DOHH2 (cell line): ENCODE measurements around the gene EXTL2.

Experiments
- H3F3A ChIP-seq: fragments of 200-600 bp; sonication (generic), shearing (Covaris generic); 2 replicates; pipeline ENCODE4 v1.6.0; 2016; ENCODE audit warnings: antibody characterized with exemption, mild to moderate bottlenecking; ENCODE audit not compliant: control insufficient read depth, insufficient read depth
- H3K27ac ChIP-seq: fragments of 200-600 bp; sonication (generic); 2 replicates; pipeline ENCODE4 v1.5.1; 2014; ENCODE audit warnings: low read depth, mild to moderate bottlenecking, low read length, moderate library complexity
- H3K27me3 ChIP-seq: fragments of 200-600 bp; sonication (generic); 2 replicates; pipeline ENCODE4 v1.6.1; 2014; ENCODE audit warnings: mild to moderate bottlenecking, low read length, mixed read lengths; ENCODE audit not compliant: control insufficient read depth
- H3K36me3 ChIP-seq: fragments of 200-600 bp; sonication (generic); 2 replicates; pipeline ENCODE4 v1.6.1; 2014; ENCODE audit warnings: mild to moderate bottlenecking, low read length, moderate library complexity, mixed read lengths; ENCODE audit not compliant: control insufficient read depth
- H3K4me1 ChIP-seq: fragments of 200-600 bp; sonication (generic); 2 replicates; pipeline ENCODE4 v1.6.1; 2014; ENCODE audit warnings: mild to moderate bottlenecking, low read length, mixed read lengths; ENCODE audit not compliant: control insufficient read depth
- H3K4me2 ChIP-seq: fragments of 200-600 bp; sonication (generic); 2 replicates; pipeline ENCODE4 v1.6.0; 2014; ENCODE audit warnings: mild to moderate bottlenecking, low read length, moderate library complexity
- H3K4me3 ChIP-seq: fragments of 200-600 bp; sonication (generic); 2 replicates; pipeline ENCODE4 v1.5.1; 2014; ENCODE audit warnings: mild to moderate bottlenecking, low read length, mixed read lengths
- H3K79me2 ChIP-seq: fragments of 200-600 bp; sonication (generic); 2 replicates; pipeline ENCODE4 v1.6.1; 2014; ENCODE audit warnings: mild to moderate bottlenecking, low read length, mixed read lengths; ENCODE audit not compliant: control insufficient read depth
- H3K9me2 ChIP-seq: fragments of 200-600 bp; sonication (generic); replicated peaks from 2 replicates; pipeline ENCODE4 v1.6.1; 2014; ENCODE audit warnings: mild to moderate bottlenecking, low read length, mixed read lengths; ENCODE audit not compliant: control insufficient read depth
- H3K9me3 ChIP-seq: fragments of 200-600 bp; sonication (generic); 2 replicates; pipeline ENCODE4 v1.6.1; 2014; ENCODE audit warnings: antibody characterized with exemption, low read length, mixed read lengths; ENCODE audit not compliant: control insufficient read depth, insufficient read depth
- H4K20me1 ChIP-seq: fragments of 200-600 bp; sonication (generic); 2 replicates; pipeline ENCODE4 v1.6.0; 2014; ENCODE audit warnings: low read depth, mild to moderate bottlenecking, antibody characterized with exemption, low read length, moderate library complexity; ENCODE audit not compliant: control insufficient read depth, insufficient read depth
- CTCF ChIP-seq: fragments of 200-600 bp; sonication (generic); IDR thresholded peaks from one replicate; pipeline ENCODE4 v1.5.1; 2014; ENCODE audit warnings: antibody characterized with exemption, mild to moderate bottlenecking, low read depth, low read length; ENCODE audit not compliant: poor library complexity, severe bottlenecking
- EZH2phosphoT487 ChIP-seq: fragments of 200-600 bp; sonication (generic); IDR thresholded peaks from 2 replicates; pipeline ENCODE4 v1.6.1; 2017; ENCODE audit warnings: borderline replicate concordance, mild to moderate bottlenecking, antibody characterized with exemption, low read length, moderate library complexity, mixed read lengths

The EXTL2 gene

GRCh38 chr1:100876291-100876690 is 18.4 kb downstream of the EXTL2 start:
- no peak overlapping the region for H3K4me3 ChIP-seq
- H3K36me3 ChIP-seq = no peaks in the 10 kb centered on the region
- H3K9me2 ChIP-seq = no peaks in the 10 kb centered on the region
- TF ChIP-seq EZH2phosphoT487 (no peak), CTCF (no peak)
- no peaks in the 10 kb centered on the region for H3K4me1 ChIP-seq
- no peak overlapping the region for H3K4me2 ChIP-seq
- H3K9me3 ChIP-seq = no peaks in the 10 kb centered on the region
- H3K27ac ChIP-seq = no peak overlapping the region
- no peaks in the 10 kb centered on the region for H3K27me3 ChIP-seq
- no peaks in the 10 kb centered on the region for H4K20me1 ChIP-seq
- no peaks in the 10 kb centered on the region for H3F3A ChIP-seq
- no peaks in the 10 kb centered on the region for H3K79me2 ChIP-seq

GRCh38 chr1:100875228-100875627 is 19.4 kb downstream of the EXTL2 start:
- no peaks in the 10 kb centered on the region for H4K20me1 ChIP-seq
- H3K4me2 ChIP-seq = no peak overlapping the region
- no peaks in the 10 kb centered on the region for H3K9me3 ChIP-seq
- no peak for TF ChIP-seq CTCF
- TF ChIP-seq EZH2phosphoT487 = no peak
- H3K36me3 ChIP-seq = no peaks in the 10 kb centered on the region
- no peaks in the 10 kb centered on the region for H3K4me1 ChIP-seq
- no peaks in the 10 kb centered on the region for H3F3A ChIP-seq
- H3K4me3 ChIP-seq = no peak overlapping the region
- no peaks in the 10 kb centered on the region for H3K27me3 ChIP-seq
- no peaks in the 10 kb centered on the region for H3K9me2 ChIP-seq
- no peak overlapping the region for H3K27ac ChIP-seq
- H3K79me2 ChIP-seq = no peaks in the 10 kb centered on the region

- no peaks in the 10 kb centered on the region for H3K36me3 ChIP-seq
- no peaks in the 10 kb centered on the region for H3K9me2 ChIP-seq
- H3K4me1 ChIP-seq = no peaks in the 10 kb centered on the region
- H3K27ac ChIP-seq = no peak overlapping the region
- H3K79me2 ChIP-seq = no peaks in the 10 kb centered on the region
- H3K9me3 ChIP-seq = no peaks in the 10 kb centered on the region
- TF ChIP-seq EZH2phosphoT487 (no peak), CTCF (no peak)
- H3F3A ChIP-seq = no peaks in the 10 kb centered on the region
- no peak overlapping the region for H3K4me3 ChIP-seq
- H3K27me3 ChIP-seq = no peaks in the 10 kb centered on the region
- H4K20me1 ChIP-seq = no peaks in the 10 kb centered on the region
- H3K4me2 ChIP-seq = no peak overlapping the region
Observed at GRCh38 chr1:100874433-100874832, 20.2 kb downstream of the EXTL2 start.

- no peak overlapping the region for H3K27ac ChIP-seq
- no peaks in the 10 kb centered on the region for H3F3A ChIP-seq
- no peaks in the 10 kb centered on the region for H3K36me3 ChIP-seq
- no peak overlapping the region for H3K4me2 ChIP-seq
- H3K9me3 ChIP-seq = no peaks in the 10 kb centered on the region
- H3K4me3 ChIP-seq = no peak overlapping the region
- H3K27me3 ChIP-seq = peaks cover 7% of the 10 kb centered on the region
- no peaks in the 10 kb centered on the region for H4K20me1 ChIP-seq
- no peak for TF ChIP-seq EZH2phosphoT487
- TF ChIP-seq CTCF = no peak
- H3K79me2 ChIP-seq = no peaks in the 10 kb centered on the region
- no peaks in the 10 kb centered on the region for H3K9me2 ChIP-seq
- no peaks in the 10 kb centered on the region for H3K4me1 ChIP-seq
Observed at GRCh38 chr1:100869996-100870395, 24.6 kb downstream of the EXTL2 start.
